Heart right ventricle (tissue), 16 donors: Measurements from ENCODE around the gene NCLN. TPM values are rescaled to one million over a fixed set of nuclear protein-coding genes. Genes with fewer than 3 reads are reported as not detected.
A peak's percentile ranks its signal among the peaks of the same experiment; 100 is the strongest.
"Not testable (repeated sequence)": the region's sequence is repeated elsewhere in the genome, so short reads cannot be mapped to it uniquely, and the experiment has no call there.

Experiments used
- ATAC-seq, 8 donors: fragments of 200-7000 bp; cut with Tn5 transposase; one replicate each; pipeline ENCODE4 v1.9.1; 2020; ENCODE audit warnings: mild to moderate bottlenecking in 8 of 8, moderate library complexity in 8 of 8, moderate number of reproducible peaks in 1 of 8
- DNase-seq, 2 donors: peaks; one replicate each; pipeline ENCODE4 v3.0.0-alpha.2; 2020
- H3K27ac ChIP-seq, 10 donors: fragments of 200-600 bp; sonication (generic) in 2 of 10; one replicate each; pipeline versions ENCODE4 v1.5.0 to v1.8.0; 2020 to 2022; ENCODE audit warnings: mild to moderate bottlenecking in 3 of 10
- H3K27me3 ChIP-seq, 7 donors: fragments of 200-600 bp; one replicate each; pipeline ENCODE4 v1.8.0; 2021 to 2022; ENCODE audit warnings: mild to moderate bottlenecking in 2 of 7
- H3K36me3 ChIP-seq, 9 donors: fragments of 200-600 bp; sonication (generic) in 1 of 9; one replicate each; pipeline versions ENCODE4 v1.5.0 to v1.8.0; 2020 to 2022; ENCODE audit warnings: mild to moderate bottlenecking in 2 of 9
- H3K4me1 ChIP-seq, 9 donors: fragments of 200-600 bp; sonication (generic) in 1 of 9; one replicate each; pipeline versions ENCODE4 v1.5.0 to v1.8.0; 2020 to 2022; ENCODE audit warnings: mild to moderate bottlenecking in 4 of 9
- H3K4me3 ChIP-seq, 10 donors: fragments of 200-600 bp; sonication (generic) in 2 of 10; one replicate each; pipeline versions ENCODE4 v1.5.0 to v1.8.0; 2020 to 2022; ENCODE audit warnings: mild to moderate bottlenecking in 7 of 10, moderate library complexity in 2 of 10
- H3K9me3 ChIP-seq, 11 donors: fragments of 200-600 bp in 10 of 11; sonication (generic) in 2 of 11; one replicate each; pipeline versions ENCODE4 v1.5.0 to v1.8.0; 2013 to 2022; ENCODE audit warnings: mild to moderate bottlenecking in 2 of 11, control low read depth in 1 of 11, moderate library complexity in 1 of 11
- CTCF ChIP-seq, 9 donors: fragments of 200-600 bp; sonication (generic) in 2 of 9; IDR thresholded peaks; one replicate each; pipeline versions ENCODE4 v1.5.0 to v1.8.0; 2021 to 2022; ENCODE audit warnings: antibody characterized with exemption in 9 of 9, mild to moderate bottlenecking in 5 of 9, moderate library complexity in 1 of 9
- WGBS, 2 donors: extraction: QIAGEN DNeasy Blood & Tissue Kit; methylation state at CpG; one replicate each; pipeline ENCODE4 v1.1.7; 2013; ENCODE audit warnings: inconsistent platforms in 1 of 2; 5-methylcytosine and 5-hydroxymethylcytosine counted together
- intact Hi-C, 10 donors: fragments of 100-400 bp; cut with DNase I; formaldehyde crosslinking; loops; one replicate each; pipeline versions ENCODE4 v1.11.1 to v1.14.2; 2022
- polyA plus RNA-seq, 2 donors: library from polyadenylated mRNA; stranded (reverse); fragments of 200-250 nt; gene quantifications; one replicate each; pipeline ENCODE4 v1.2.3, GENCODE V29; 2013
- total RNA-seq, 10 donors: library from RNA; stranded (reverse); fragmentation: NEBNext Ultra II Directional in 3 of 10; extraction: Animal tissue kit (Norgen Biotek cat#: 25700) in 3 of 10; gene quantifications; one replicate each; pipeline versions ENCODE4 v1.2.1 to v1.2.4, GENCODE V29; 2021 to 2023
- donor health status: Arrhythmogenic right ventricular cardiomyopathy.
- donor health status: ischemic (EF 13 %, LVEDD 7.1; RV severe dilation, severe dysfunction).
- donor health status: healthy with polysubstance abuse.
- donor health status: DM: no; HTN: yes; CAD: no.
- donor health status: DM: no; HTN: no; CAD: no.
- donor health status: ischemic (EF 25% LVEDD 6.9; RV normal size, moderate dysfunction).
- donor health status: ischemic (EF 25% LVEDD 5.7; RV mildly dilated, moderate dysfunction).
- donor health status: healthy.
- donor health status: DM: yes; HTN: yes; CAD: no.
- donor health status: Ischemic cardiomyopathy.
- donor health status: ischemic (EF 35%, LVEDD 5.7; RV mildly dilated, moderate dysfunction).
- donor health status: nonischemic (EF 11% LVEDD 7.7; RV severe dilation, severe dysfunction).
- donor health status: DM: yes; HTN: yes; CAD: no.
- donor health status: PGD.
- donor health status: ischemic (EF 29% LVEDD 5.4; RV normal size, mild dysfunction).
- donor health status: nonischemic (EF 23%, LVEDD 6.1; RV moderate dilation, normal function).

Gene NCLN
- total and polyA plus RNA-seq, 12 donors, result 17.1 to 43.6 (median 27.9) TPM

- Histone ChIP-seq H3K4me1 (peaks cover 0 to 53% (median 7%) of the 10 kb centered on the region in 9 donors), H3K27me3 (no peaks in the 10 kb centered on the region), H3K27ac (no peak overlapping the region), H3K36me3 (peaks cover 0 to 13% (median 0%) of the 10 kb centered on the region in 9 donors), H3K4me3 (no peak overlapping the region), H3K9me3 (no peaks in the 10 kb centered on the region)
- WGBS, 2 donors, result 67% methylated on average over 13 of the region's 13 CpGs
- DNase-seq (no peak), ATAC-seq (no peak)
- intact Hi-C loops, result loop anchor here in 3 of 10 donors (10.0 kb wide), 2 partner anchors 93 to 283 kb away; no protein-coding TSS in a partner anchor
- no peak for TF ChIP-seq CTCF (IDR thresholded peaks at IDR 0.05)
Observed at GRCh38 chr19:3167533-3168272, 18.0 kb upstream of the NCLN start.

- no peaks in the 10 kb centered on the region for H3K36me3 ChIP-seq
- ATAC-seq (peak in 2 of 8 donors; percentile 42 to 67), DNase-seq (no peak)
- H3K27me3 ChIP-seq, result no peaks in the 10 kb centered on the region
- WGBS, 2 donors, result 83 to 88% methylated on average over 15 of the region's 15 CpGs
- peaks cover 0 to 25% (median 0%) of the 10 kb centered on the region in 9 donors for H3K4me1 ChIP-seq
- no peak overlapping the region for H3K27ac ChIP-seq
- H3K9me3 ChIP-seq, result no peaks in the 10 kb centered on the region
- no peak overlapping the region for H3K4me3 ChIP-seq
- intact Hi-C loops, result no loop called here
- no peak for TF ChIP-seq CTCF (IDR thresholded peaks at IDR 0.05)
Observed at GRCh38 chr19:3171894-3172672, 13.6 kb upstream of the NCLN start.

- peaks cover 0 to 29% (median 0%) of the 10 kb centered on the region in 9 donors for H3K4me1 ChIP-seq
Observed at GRCh38 chr19:3172673-3173000, 13.1 kb upstream of the NCLN start.

GRCh38 chr19:3175781-3176714 lies 9.7 kb upstream of the NCLN start:
- 50 to 55% methylated on average over 17 of the region's 17 CpGs for WGBS, 2 donors
- ATAC-seq (peak in 1 of 8 donors; percentile 5), DNase-seq (no peak)
- H3K27ac ChIP-seq, result peak overlapping the region in 1 of 10 donors; percentile 79
- no peaks in the 10 kb centered on the region for H3K27me3 ChIP-seq
- intact Hi-C loops, result no loop called here
- peaks cover 0 to 31% (median 3%) of the 10 kb centered on the region in 9 donors for H3K4me1 ChIP-seq
- no peak overlapping the region for H3K4me3 ChIP-seq
- TF ChIP-seq CTCF (IDR thresholded peaks at IDR 0.05), result no peak
- no peaks in the 10 kb centered on the region for H3K9me3 ChIP-seq
- peaks cover 0 to 3% (median 0%) of the 10 kb centered on the region in 9 donors for H3K36me3 ChIP-seq

More at GRCh38 chr19:3172673-3173000, 13.1 kb upstream of the NCLN start:
- ATAC-seq, H3K27ac ChIP-seq, H3K36me3 ChIP-seq, H3K27me3 ChIP-seq, H3K9me3 ChIP-seq, intact Hi-C loops, DNase-seq, H3K4me3 ChIP-seq: not testable (repeated sequence)
- WGBS, 2 donors, result 80 to 81% methylated on average over 6 of the region's 6 CpGs
